OCI-LY1 (cell line): ENCODE measurements around the gene SLC39A12.

Experiments used
- CTCF ChIP-seq: fragments of 200-600 bp; sonication (generic), shearing (Covaris generic); IDR thresholded peaks from 2 replicates; pipeline ENCODE4 v1.5.1; 2017; ENCODE audit warnings: mild to moderate bottlenecking, antibody characterized with exemption, low read length, moderate library complexity, mixed read lengths
- EZH2 ChIP-seq: fragments of 200-600 bp; sonication (generic), shearing (Covaris generic); IDR thresholded peaks from 2 replicates; pipeline ENCODE4 v1.8.0; 2017; ENCODE audit warnings: borderline replicate concordance, mixed run types, mild to moderate bottlenecking, antibody characterized with exemption, low read length, moderate library complexity, mixed read lengths

- TF ChIP-seq CTCF = no peak
- TF ChIP-seq EZH2 = no peak
Observed at GRCh38 chr10:17984056-17984455, 32.3 kb downstream of the SLC39A12 start.
